ENCODE measurements around the gene PHLDB2. TPM values are rescaled to one million over a fixed set of nuclear protein-coding genes. Genes with fewer than 3 reads are reported as not detected.

Gene PHLDB2
- total RNA-seq, 1 experiment from 2014 or later, result 90.1 TPM

- H3K4me3 ChIP-seq (ENCODE audit: low read length), result peak overlapping the region; percentile 72
- H3K9me3 ChIP-seq (ENCODE audit: low read length), result no peaks in the 10 kb centered on the region
- H3K79me2 ChIP-seq (ENCODE audit: low read length), result peaks cover 63% of the 10 kb centered on the region
- ChIA-PET CTCF (interaction anchor here (0.5 to 2.4 kb wide), 6 partner anchors 56 to 270 kb away, joined by 3 to 16 read pairs (median 6); no protein-coding TSS in a partner anchor), POLR2A (ENCODE audit: unreplicated experiment) (interaction anchor here (0.6 to 1.2 kb wide), 4 partner anchors 56 to 1719 kb away, joined by 3 to 5 read pairs (median 3); no protein-coding TSS in a partner anchor)
- H4K20me1 ChIP-seq (ENCODE audit: low read length), result peaks cover 30% of the 10 kb centered on the region
- H3K27me3 ChIP-seq (ENCODE audit: low read length), result no peaks in the 10 kb centered on the region
- H3F3A ChIP-seq (ENCODE audit: low read length, unreplicated experiment), result no peaks in the 10 kb centered on the region
- peak overlapping the region; percentile 80 for H3K4me2 ChIP-seq (ENCODE audit: low read length)
- TF ChIP-seq EZH2 (IDR thresholded peaks at IDR 0.05; ENCODE audit: low read length, unreplicated experiment) (no peak), CTCF (conservative IDR thresholded peaks at IDR 0.05; ENCODE audit: low read depth, low read length) (no peak)
- no peaks in the 10 kb centered on the region for H3K9me2 ChIP-seq (replicated peaks; ENCODE audit: low read length)
- H3K4me1 ChIP-seq (ENCODE audit: insufficient read depth, low read length), result peaks cover 30% of the 10 kb centered on the region
- BruUV-seq (replicated peaks), result TSS peak; percentile 81
- no peak for ATAC-seq
- peak overlapping the region; percentile 95 for H3K9ac ChIP-seq (ENCODE audit: low read length)
- DNase-seq, result no peak
- intact Hi-C loops (cut with micrococcal nuclease), result no loop called here
- no peaks in the 10 kb centered on the region for H3K36me3 ChIP-seq (ENCODE audit: low read depth, low read length)
- peak overlapping the region; percentile 94 for H3K27ac ChIP-seq (ENCODE audit: low read length)
- H2AFZ ChIP-seq (ENCODE audit: low read length), result peak overlapping the region; percentile 70
Measured at GRCh38 chr3:111858642-111859041, 423 bp upstream of the PHLDB2 start.

GRCh38 chr3:111859974-111860859 is 1.2 kb downstream of the PHLDB2 start:
- intact Hi-C loops (cut with micrococcal nuclease), result loop anchor here (1.0 to 5.0 kb wide), 9 partner anchors 9 to 283 kb away; no protein-coding TSS in a partner anchor
- Histone ChIP-seq H3F3A (ENCODE audit: low read length, unreplicated experiment) (no peaks in the 10 kb centered on the region), H3K27me3 (ENCODE audit: low read length) (no peaks in the 10 kb centered on the region), H4K20me1 (ENCODE audit: low read length) (peaks cover 45% of the 10 kb centered on the region), H3K27ac (ENCODE audit: low read length) (peak overlapping the region; percentile 94), H3K79me2 (ENCODE audit: low read length) (peaks cover 79% of the 10 kb centered on the region), H3K36me3 (ENCODE audit: low read depth, low read length) (no peaks in the 10 kb centered on the region), H3K9me3 (ENCODE audit: low read length) (no peaks in the 10 kb centered on the region), H3K9me2 (replicated peaks; ENCODE audit: low read length) (no peaks in the 10 kb centered on the region), H2AFZ (ENCODE audit: low read length) (peak overlapping the region; percentile 53), H3K4me3 (ENCODE audit: low read length) (peak overlapping the region; percentile 72), H3K9ac (ENCODE audit: low read length) (peak overlapping the region; percentile 95), H3K4me2 (ENCODE audit: low read length) (peak overlapping the region; percentile 80), H3K4me1 (ENCODE audit: insufficient read depth, low read length) (peaks cover 46% of the 10 kb centered on the region)
- ChIA-PET CTCF (interaction anchor here (0.6 to 2.4 kb wide), 31 partner anchors 8 to 282 kb away, joined by 3 to 76 read pairs (median 5); partner anchors contain the start of gene ABHD10), POLR2A (ENCODE audit: unreplicated experiment) (interaction anchor here (0.6 to 1.7 kb wide), 14 partner anchors 9 to 144 kb away, joined by 3 to 12 read pairs (median 5); partner anchors contain the start of gene ABHD10)
- TF ChIP-seq EZH2phosphoT487 (IDR thresholded peaks at IDR 0.05; ENCODE audit: borderline replicate concordance, low read length) (no peak), EZH2 (IDR thresholded peaks at IDR 0.05; ENCODE audit: low read length, unreplicated experiment) (no peak), CTCF (conservative IDR thresholded peaks at IDR 0.05; ENCODE audit: low read depth, low read length) (peak; percentile 71)
- ATAC-seq (peak; percentile 68), DNase-seq (peak; percentile 96)
- BruUV-seq (replicated peaks), result TSS peak; percentile 57

All from PC-3 (cell line).